Dermis blood vessel endothelial cell (primary cell): ENCODE data around the gene NBEA. TPM values are rescaled to one million over a fixed set of nuclear protein-coding genes. Genes with fewer than 3 reads are reported as not detected.

Source experiments
- DNase-seq: peaks from one replicate; pipeline ENCODE4 v3.0.0; 2010
- total RNA-seq: library from RNA; depleted of rRNA; stranded (reverse); fragments of >200 nt; gene quantifications from 2 replicates; pipeline ENCODE4 v1.2.3, GENCODE V29; 2014

Gene NBEA
- total RNA-seq, 1 donor from 2014 or later = 3.6 TPM

DNA sequence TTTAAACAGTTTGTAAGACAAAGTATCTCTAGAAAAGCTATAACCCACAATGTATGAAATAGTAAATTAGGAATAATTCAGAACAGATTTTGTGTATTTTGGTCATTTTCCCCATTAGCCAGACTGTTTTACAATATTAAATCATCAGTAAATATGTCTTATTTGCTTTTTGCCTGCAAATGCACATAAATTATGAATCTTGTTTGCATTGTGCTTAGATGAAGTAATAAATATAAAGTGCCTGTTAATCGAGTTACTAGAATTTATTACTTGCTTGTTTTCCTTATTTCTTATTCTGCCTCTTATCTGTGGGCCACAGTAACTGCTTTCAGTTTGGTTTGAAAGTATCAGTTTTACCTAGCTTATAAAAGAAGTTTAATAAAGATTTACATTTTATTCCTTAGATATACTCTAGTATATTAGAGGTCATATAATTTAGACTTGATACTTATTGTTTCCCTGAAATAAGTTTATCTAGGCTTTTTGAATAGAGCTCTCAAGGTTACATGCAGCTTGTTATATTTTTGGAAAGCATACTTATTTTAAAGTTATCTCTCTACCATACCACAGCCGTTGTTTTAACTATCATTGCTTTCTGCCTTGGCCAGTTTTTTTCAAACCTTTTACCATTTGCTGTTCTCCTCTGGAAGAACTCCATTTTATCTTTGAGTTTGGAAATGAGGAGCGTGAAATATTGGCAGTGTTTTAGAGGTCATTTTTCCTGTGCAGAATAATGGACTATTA, 238.0 kb downstream of the NBEA start:
- DNase-seq = no peak

DNA sequence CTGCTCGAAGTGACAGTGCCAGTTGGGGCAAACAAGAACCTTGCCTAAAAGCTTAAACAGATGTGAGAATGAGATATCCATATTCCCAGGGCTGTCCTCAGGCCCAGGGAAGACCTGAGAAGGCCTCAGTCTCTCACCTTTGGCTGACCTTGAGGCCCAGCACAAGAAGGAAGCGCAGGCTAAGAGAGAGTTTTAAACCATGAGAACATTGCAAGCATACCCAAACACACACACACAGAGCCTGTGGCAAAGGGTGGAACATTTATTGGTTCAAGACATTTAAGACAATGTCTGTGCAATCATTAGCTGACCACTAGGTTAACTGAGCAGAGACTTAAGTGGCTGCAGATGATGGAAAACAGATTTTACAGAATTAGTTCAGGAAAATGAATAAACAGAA, 248.2 kb downstream of the NBEA start:
- DNase-seq = no peak

DNA sequence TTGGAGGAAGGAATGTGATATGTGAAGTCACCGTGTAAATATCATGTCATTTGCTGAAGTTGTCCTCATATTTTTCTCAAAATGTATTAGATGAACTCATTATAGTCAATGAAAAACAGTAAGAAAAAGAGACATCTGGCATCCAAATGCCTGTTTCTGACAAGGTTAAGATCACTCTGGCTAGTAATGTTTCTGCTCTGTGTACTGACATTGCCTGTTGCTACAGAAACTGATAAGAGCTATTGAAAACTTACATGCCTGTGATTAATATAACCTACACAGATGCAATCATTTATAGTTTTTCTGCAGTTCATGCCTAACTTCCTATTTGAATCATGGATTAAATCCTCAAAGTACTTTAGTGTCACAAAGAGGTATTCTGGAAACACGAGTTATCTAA, 249.8 kb downstream of the NBEA start:
- DNase-seq = no peak

DNA sequence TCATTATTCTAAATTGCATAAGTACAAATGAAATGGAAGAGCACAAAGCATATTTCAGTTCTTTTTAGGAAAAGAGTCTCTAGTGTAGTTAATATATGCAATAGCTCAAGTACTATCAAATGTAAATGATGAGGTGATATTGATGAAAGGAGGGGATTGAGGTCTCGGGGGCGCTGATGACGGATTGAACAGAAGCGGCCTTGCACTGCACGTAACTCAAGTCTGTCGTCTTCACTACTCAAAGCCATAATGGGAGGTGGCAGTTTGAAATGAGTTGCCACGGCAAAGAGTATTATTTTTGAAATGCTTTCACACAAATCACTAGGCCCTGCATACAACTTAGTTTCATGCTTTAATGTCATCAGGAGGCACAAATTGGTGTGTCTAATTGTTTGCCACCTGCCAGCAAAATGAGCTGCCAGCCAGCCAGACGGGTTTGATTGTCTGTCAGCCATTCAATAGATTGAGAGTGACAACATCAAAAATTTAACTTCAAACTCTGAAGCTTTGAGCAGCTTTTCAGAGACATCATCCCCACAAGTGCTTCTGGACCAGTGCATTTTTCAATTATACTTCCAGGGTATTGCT, 256.6 kb downstream of the NBEA start:
- no peak for DNase-seq

DNA sequence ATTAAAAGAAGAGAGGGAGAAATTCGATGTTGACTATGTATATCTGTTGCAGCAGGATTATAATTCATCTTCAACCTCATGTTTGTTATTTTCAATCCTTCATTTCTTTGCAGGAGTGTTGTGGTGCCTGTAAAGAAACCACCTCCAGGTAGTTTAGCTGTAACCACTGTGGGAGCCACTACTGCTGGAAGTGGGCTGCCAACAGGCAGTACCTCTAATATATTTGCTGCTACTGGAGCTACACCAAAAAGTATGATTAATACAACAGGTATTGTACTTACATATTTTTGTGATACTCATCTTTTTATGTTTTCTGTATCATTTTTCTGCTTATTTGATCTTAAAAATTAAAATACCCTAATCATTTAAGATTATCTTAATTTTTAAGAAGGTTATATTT, 266.5 kb downstream of the NBEA start:
- DNase-seq = no peak

DNA sequence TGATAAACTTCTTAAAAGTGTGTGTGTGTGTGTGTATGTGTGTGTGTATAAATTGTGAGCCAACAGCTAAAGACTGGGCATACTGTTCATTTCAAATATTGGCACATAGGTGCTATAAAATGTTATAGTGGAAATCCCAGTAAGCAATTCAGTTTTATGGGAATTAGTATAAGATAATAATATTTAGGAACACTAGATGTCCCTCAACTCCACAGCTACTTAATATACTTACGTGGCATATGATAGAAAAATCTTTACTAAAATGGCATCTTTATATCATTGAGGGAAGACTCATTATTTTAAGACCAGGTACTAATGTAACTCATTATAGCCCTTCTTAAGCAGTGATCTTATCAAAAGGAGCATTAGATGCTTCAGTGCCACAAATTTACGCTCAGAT, 268.2 kb downstream of the NBEA start:
- DNase-seq = peak; percentile 29

DNA sequence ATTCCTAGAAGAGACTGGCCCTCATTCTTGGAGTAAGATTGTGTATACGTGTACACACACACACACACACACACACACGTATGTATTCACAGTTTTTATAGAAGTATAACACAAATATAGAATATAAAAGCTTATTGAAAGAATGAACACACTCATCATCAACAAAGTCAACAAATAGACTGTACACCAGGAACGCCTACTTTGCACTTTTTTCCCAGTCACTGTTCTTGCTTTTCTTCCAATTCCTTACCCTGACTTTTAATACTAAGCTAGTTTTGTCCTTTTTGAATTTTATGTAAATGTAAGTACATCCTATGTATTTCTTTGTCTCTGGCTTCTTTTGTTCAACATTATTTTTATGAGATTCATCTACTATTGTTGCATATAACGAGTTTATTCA, 269.9 kb downstream of the NBEA start:
- no peak for DNase-seq

DNA sequence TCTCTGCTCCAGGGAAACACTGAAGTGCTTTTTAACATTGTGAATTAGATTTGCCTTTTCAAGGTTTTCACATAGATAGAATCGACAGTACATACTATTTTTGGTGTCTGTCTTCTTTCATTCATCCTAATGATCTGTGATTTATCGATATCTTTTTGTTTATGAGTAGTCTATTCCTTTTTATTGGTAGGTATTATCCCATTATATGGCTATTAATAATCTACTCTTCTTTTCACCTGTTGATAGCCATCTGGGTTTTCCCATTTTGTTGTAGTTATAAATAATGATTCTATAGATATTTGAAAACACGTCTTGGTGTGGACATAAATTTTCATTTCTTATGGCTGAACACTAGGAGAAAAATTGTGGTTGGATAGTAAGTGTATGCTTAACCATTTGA, 271.8 kb downstream of the NBEA start:
- no peak for DNase-seq

DNA sequence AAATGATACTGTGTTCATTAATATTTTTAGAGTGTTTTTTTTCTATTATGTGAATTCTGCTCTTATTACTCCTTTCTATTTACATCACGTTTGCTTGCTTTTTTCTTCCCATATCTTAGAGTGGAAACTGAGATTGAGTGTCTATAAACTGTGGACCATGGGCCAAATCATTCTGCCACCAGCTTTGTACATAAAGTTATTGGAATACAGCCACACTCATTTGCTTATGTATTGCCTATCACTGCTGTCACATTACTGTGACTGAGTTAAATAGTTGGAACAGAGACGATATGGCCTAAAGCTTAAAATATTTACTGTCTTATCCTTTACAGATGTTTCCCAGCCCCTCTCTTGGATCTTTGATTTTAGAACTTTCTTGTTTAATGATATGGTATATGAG, 274.1 kb downstream of the NBEA start:
- no peak for DNase-seq

DNA sequence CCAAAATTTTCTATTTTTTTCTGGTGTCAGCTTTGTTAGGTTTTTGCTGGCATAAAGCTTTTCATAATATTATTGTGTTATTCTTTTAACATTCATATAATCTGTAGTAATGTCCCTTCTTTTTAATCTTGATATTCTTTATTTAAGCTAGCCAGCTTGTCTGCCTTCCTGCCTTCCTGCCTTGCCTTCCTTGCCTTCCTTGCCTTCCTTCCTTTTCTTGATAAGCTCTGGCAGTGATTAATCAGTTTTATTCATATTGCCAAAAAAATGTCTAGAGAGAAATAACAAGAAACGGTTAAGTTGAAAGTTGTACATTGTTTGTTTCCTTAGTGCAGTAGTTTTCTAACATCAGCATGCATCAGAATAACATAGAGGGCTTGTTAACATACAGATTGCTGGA, 277.0 kb downstream of the NBEA start:
- DNase-seq = no peak

DNA sequence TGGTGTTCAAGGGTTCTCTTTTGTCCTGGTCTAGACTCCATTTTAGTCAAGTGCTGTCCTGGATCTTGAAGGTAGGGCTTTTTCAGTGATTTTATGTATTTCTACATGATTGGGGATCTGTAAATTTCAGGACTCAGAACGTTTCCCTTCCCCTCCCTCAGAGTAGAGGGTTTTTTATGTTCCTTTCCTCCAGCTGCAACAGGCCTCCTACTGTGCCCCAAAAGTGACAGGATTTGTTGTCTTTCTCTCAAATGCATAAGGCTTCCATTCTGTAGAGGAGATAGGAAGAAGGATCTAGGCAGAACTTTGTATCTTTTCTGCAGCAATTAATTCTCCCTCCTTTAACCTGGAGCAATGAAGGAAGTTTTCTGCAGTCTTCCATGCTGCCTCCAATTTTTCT, 283.1 kb downstream of the NBEA start:
- no peak for DNase-seq

DNA sequence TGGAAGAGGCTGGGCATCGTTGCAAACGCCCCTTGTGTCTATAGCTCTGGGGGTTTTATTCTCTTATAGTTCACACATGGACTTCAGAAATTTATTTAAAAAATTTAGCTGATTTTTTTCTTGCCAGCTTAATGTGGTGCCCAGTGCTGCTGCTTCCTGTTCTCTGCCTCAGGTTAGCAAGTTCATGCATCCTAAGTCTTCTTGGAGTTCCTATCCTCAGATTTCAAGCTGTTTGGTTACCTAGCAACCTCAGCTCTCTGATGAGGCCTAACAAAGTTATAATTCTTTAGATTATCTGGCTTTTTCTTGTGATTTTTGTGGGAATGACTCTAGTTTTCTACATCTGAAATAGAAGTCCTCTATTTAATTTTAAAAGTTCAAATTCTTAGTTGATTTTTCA, 283.5 kb downstream of the NBEA start:
- no peak for DNase-seq

DNA sequence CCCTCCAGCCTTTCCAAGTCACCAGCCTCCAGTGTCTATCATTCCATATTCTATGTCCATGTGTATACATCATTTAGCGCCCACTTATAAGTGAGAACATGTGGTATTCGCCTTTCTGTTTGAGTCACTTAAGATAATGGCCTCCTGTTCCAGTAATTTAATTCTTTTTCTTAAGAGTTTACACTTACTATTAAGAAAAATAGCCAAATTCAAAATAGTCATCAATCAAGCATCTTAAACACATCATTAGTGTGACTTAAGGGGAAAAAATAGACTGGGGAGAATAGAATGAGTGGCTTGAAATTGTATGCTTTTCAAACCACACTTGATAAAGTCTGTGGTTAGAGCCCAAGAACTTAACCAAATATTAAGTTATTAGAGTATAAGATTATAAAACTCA, 286.5 kb downstream of the NBEA start:
- DNase-seq = no peak

DNA sequence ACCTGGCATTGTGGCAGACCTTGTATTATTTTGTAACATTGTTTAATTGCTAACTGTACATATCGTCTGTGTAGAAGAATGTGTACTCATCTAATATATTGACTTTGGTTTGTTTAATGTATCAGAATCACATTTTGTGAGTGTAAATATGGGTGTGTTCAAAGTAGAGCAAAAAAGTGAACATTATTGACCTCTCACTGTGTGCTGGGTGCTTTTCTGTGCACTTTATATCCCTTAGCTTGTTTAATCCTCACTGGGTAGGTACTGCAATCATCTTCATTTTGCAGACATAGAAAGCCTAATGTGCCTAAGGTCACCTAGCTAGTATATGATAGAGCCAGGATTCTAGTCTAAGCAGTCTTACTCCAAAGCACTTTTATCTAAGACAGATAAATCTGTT, 289.4 kb downstream of the NBEA start:
- no peak for DNase-seq

DNA sequence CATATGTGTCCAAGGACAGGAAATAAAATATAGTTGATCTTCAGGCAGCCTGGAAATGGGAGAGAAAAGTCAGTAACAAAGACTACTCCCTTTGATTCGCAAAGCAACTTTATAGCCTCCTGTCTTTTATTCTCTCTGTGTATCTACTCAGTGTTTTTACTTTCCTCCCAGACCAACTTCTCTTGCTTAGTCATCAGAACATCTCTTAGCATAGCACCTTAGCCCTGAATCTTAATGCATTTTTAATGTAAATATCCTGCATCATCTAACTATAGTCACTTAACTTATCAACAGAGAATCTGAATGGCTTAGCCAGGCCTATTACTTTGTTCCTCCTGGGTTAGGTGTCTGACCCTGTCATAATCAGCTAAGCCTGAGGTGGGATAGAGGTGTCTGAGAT, 296.2 kb downstream of the NBEA start:
- DNase-seq = no peak

DNA sequence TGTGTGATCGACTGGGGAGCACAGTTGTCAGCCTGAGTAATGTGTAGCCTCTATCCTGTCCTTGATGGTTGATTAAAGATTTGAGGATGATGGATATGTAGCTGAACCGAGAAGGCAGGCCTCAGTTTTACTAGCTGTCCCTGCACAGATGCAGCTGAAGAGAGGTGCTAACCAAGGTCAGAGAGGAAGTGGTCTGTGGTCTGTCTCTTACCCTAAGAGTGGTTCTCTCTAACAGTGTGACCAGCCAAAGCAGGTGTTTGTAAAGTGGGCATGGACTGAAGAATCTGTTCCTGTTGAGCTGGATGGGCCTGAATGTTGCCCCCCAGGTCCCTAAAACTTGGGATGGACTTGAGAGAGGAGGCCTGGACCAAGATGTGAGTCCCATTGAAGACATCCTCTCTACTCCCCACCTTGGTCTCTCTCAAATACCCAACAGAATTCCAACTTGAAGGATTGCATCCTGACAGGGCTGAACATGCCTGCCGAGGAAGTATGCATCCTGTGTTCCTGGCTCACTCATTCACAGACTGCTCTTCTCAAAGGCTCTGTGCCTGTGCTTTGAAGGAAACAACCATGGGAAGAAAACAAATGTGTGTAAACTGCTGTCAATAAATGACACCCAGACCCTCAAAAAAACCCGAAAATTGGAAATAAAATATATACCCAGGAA, 310.6 kb downstream of the NBEA start:
- DNase-seq = no peak

DNA sequence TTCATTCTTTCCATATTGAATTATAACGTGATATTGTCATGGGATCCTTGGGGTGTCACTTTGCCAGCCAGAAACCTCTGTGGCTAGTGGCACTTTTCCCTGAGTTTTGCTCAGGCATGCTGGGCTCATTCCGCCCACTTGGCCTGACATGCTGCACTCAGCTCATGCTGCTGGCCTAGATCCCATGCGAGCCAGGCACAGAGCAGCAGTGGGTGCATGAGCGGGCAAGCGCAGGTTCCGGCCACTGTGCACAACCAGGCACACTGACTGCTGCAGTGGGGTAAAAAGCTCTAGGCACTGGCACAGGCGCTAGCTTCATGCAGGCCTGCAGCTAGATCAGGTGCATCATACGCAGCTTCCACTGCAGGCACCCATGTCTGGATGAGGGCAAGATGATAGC, 313.2 kb downstream of the NBEA start:
- DNase-seq = no peak

DNA sequence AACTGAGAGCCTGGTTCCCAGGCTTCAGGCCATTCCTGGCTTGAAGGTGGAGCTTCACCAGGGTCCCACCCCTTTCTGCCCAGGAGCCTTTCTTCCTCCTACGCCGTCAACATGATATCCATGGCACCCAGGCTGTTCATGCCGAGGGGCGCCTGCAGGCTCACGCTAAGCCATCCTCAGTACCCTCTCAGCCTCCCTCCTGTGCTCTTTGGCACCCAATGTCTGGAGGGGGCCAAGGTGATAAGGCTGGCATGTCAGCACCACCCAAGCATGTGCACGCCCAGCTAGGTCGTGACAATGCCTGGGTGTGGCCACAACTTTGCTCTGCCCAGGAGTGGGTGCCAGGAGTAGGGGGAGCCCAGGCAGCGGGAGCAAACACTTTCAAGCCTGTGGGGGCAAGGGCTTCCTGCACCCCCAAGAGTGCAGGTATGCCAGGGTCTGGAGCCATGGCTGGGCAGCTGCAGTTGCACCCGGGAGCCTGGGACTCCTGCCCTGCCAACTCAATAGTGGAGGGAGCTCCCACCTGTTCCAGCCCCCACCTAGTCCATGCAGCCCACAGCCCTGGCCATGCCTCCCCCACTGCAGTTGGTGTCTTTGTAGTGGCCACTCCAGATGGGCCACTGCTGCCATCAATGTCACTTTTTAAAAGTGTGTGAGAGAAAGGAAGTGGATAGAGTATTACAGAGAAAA, 314.5 kb downstream of the NBEA start:
- DNase-seq = no peak

DNA sequence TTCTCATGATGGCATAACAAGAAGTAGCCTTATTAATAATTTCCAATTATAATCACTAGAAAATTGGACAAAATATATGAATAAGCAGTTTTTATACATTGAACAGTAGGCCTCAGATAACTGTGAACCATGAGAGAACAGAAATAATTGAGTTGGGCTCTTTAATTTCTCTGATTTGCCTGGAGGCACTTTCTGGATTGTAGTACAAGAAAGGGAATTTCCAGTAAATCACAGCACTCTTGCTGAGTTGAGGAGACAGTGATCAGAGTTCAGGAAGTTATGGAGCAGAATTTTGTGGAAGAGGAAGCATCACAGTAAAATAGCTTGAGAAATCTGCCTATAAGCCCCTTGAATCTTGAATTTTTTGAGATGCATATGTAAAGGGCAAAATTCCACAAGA, 318.2 kb downstream of the NBEA start:
- no peak for DNase-seq

DNA sequence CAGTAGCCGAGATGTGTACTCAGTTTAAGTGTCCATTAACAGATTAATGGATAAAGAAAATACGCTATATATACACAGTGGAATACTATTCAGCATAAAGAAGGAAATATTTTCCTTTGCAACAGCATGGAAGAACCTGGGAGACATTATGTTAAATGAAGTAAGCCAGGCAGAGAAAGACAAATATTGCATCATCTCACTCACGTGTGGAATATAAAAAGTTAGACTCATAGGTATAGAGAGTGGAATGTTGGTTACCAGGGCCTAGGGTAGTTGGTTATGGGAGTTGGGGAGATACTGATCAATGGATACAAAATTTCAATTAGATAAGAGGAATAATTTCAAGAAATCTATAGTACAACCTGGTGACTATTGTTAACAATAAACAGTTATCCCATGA, 324.3 kb downstream of the NBEA start:
- DNase-seq = no peak

DNA sequence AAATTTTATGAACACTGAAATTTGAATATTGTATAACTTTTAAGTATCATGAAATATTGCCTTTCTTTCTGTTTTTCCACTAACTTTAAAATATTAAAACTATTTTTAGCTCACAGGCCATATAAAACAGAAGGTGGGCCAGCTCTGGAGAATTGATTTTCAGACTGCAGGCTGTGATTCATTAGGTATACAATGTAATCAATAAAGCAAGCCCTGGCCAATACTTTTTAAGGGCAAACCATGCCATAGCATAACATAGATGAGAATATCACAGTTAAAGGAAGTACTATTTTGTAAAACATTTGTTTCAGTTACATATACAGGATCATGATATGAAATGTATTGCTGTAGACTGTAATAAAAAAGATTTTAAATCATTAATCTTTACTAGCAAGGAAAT, 336.8 kb downstream of the NBEA start:
- DNase-seq = no peak

DNA sequence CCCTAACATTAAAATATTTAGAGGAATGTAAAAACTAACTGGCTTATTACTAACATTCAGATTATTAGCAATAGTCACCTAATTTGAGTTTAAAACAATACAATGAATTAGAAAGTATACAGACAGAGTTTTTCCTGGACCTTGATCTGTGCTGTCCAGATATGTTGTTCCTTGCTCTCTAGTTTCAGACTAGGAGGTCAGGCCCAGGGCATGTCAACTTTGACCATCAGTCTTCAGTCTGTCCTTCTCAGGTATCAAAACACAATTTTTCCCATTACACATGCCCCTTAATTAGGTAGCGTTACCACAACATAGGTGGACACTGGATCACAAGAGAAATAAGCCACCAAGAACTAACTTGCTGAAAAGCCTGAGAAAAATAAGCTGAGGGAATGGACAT, 337.4 kb downstream of the NBEA start:
- DNase-seq = no peak

DNA sequence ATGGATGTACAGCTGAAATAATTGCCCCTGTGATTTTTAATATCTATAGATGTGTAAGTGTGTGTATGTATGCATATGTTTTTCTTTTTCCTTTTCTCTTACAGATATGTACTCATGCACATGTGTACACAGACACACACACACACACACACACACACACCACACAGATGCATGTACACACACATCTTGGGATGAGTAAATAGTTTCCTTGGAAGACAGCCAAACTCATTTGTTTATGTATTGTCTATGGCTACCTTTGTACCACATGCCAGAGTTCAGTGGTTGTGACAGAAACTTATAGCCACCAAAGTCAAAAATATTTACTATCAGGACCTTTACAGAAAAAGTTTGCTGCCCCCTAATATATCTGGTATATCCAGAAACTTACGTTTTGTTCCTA, 341.8 kb downstream of the NBEA start:
- DNase-seq = no peak

DNA sequence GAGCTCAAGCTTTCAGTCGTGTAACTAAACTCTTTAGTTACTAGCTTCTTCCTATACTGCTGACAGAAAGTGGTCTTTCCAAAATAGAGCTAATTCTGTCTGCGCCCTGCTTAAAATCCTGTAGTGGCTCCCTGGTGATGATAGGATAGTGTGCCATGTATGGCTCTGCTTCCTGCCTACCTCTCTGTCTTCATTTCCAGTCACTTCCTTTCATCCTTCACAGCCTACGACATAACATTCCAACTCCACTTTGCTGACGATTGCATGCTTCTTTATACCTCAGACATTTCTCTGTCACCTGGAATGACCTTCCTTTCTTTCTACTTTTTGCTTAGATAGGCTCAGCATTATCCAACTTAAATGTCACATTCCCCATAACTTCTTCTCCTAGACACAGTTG, 343.6 kb downstream of the NBEA start:
- DNase-seq = no peak
